GM12878 (cell line): ENCODE results near the gene RBPJL.

Source experiments
- CBX5 ChIP-seq: sonication (generic); IDR thresholded peaks from 2 replicates; pipeline ENCODE4 v1.6.1; 2016; ENCODE audit warnings: low read depth, moderate library complexity, mild to moderate bottlenecking, inconsistent platforms
- CHD2 ChIP-seq: IDR thresholded peaks from 2 replicates; pipeline ENCODE4 v1.6.1; 2011; ENCODE audit warnings: low read depth, low read length, improper control_type of control experiment, borderline replicate concordance
- EP300 ChIP-seq, 2 experiments: fragments of 150-350 bp in 1 of 2; IDR thresholded peaks; 2 replicates each; pipeline ENCODE4 v1.6.1; 2011 to 2012; ENCODE audit warnings: low read depth in 2 of 2, low read length in 2 of 2, borderline replicate concordance in 1 of 2, improper control_type of control experiment in 1 of 2, inconsistent platforms in 1 of 2; ENCODE audit not compliant: control insufficient read depth in 1 of 2
- EZH2 ChIP-seq: IDR thresholded peaks from 2 replicates; pipeline ENCODE4 v1.6.1; 2012; ENCODE audit warnings: low read depth, mild to moderate bottlenecking, control low read depth, inconsistent platforms, low read length, borderline replicate concordance; ENCODE audit not compliant: control insufficient read depth
- REST ChIP-seq: IDR thresholded peaks from 2 replicates; pipeline ENCODE4 v1.6.1; 2012; ENCODE audit warnings: mild to moderate bottlenecking, low read depth, low read length
- SIN3A ChIP-seq: IDR thresholded peaks from 2 replicates; pipeline ENCODE4 v1.6.1; 2012; ENCODE audit warnings: low read depth, low read length, improper control_type of control experiment
- ZZZ3 ChIP-seq: IDR thresholded peaks from 2 replicates; pipeline ENCODE4 v1.6.1; 2011; ENCODE audit warnings: low read depth; ENCODE audit not compliant: control insufficient read depth, insufficient read length
- TF ChIP-seq, protein P1 (sequence below), 3 experiments: IDR thresholded peaks in 2 of 3; conservative IDR thresholded peaks in 1 of 3; 2 replicates each; pipeline ENCODE4 v1.5.1; 2011; ENCODE audit warnings: low read depth in 3 of 3, low read length in 3 of 3, mild to moderate bottlenecking in 3 of 3, control low read depth in 2 of 3, moderate library complexity in 2 of 3, inconsistent platforms in 1 of 3, mixed read lengths in 1 of 3; ENCODE audit not compliant: control insufficient read depth in 2 of 3, insufficient read depth in 1 of 3; ENCODE audit errors: extremely low read depth in 1 of 3

GRCh38 chr20:45283551-45284057 lies 23.0 kb upstream of the RBPJL start:
- TF ChIP-seq ZZZ3 (no peak), REST (no peak), CHD2 (no peak), CBX5 (no peak), EP300 (IDR thresholded peaks at IDR 0.05; ENCODE audit: borderline replicate concordance in 1 of 2, control insufficient read depth in 1 of 2, low read depth in 2 of 2, low read length in 2 of 2) (no peak), SIN3A (no peak), EZH2 (no peak)
- TF ChIP-seq, protein P1, sequence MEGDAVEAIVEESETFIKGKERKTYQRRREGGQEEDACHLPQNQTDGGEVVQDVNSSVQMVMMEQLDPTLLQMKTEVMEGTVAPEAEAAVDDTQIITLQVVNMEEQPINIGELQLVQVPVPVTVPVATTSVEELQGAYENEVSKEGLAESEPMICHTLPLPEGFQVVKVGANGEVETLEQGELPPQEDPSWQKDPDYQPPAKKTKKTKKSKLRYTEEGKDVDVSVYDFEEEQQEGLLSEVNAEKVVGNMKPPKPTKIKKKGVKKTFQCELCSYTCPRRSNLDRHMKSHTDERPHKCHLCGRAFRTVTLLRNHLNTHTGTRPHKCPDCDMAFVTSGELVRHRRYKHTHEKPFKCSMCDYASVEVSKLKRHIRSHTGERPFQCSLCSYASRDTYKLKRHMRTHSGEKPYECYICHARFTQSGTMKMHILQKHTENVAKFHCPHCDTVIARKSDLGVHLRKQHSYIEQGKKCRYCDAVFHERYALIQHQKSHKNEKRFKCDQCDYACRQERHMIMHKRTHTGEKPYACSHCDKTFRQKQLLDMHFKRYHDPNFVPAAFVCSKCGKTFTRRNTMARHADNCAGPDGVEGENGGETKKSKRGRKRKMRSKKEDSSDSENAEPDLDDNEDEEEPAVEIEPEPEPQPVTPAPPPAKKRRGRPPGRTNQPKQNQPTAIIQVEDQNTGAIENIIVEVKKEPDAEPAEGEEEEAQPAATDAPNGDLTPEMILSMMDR (IDR thresholded peaks at IDR 0.05 in 2 of 3, conservative IDR thresholded peaks at IDR 0.05 in 1 of 3; ENCODE audit: control insufficient read depth in 2 of 3, extremely low read depth in 1 of 3, insufficient read depth in 1 of 3, low read depth in 3 of 3, low read length in 3 of 3), result no peak
